Suprapubic skin (tissue), 4 donors: Measurements from ENCODE around the gene C21orf58. TPM values are rescaled to one million over a fixed set of nuclear protein-coding genes. Genes with fewer than 3 reads are reported as not detected.

Experiments
- DNase-seq, 2 donors: peaks; one replicate each; pipeline ENCODE4 v3.0.0-alpha.2; 2019; ENCODE audit warnings: low spot score in 2 of 2
- H3K27ac ChIP-seq: fragments of 200-600 bp; sonication (generic); one replicate; pipeline ENCODE4 v1.5.1; 2019
- H3K27me3 ChIP-seq: fragments of 200-600 bp; sonication (generic); one replicate; pipeline ENCODE4 v1.5.1; 2019
- H3K36me3 ChIP-seq: fragments of 200-600 bp; sonication (generic); one replicate; pipeline ENCODE4 v1.5.1; 2019
- H3K4me1 ChIP-seq: fragments of 200-600 bp; sonication (generic); one replicate; pipeline ENCODE4 v1.5.1; 2019
- H3K4me3 ChIP-seq: fragments of 200-600 bp; sonication (generic); one replicate; pipeline ENCODE4 v1.5.1; 2019; ENCODE audit warnings: mild to moderate bottlenecking
- H3K9me3 ChIP-seq: fragments of 200-600 bp; sonication (generic); one replicate; pipeline ENCODE4 v1.5.1; 2019
- CTCF ChIP-seq, 2 donors: fragments of 200-600 bp in 1 of 2; fragments of 450-650 bp in 1 of 2; sonication (generic) in 1 of 2; IDR thresholded peaks; one replicate each; pipeline ENCODE4 v1.5.1; 2016 to 2019; ENCODE audit warnings: antibody characterized with exemption in 2 of 2, mild to moderate bottlenecking in 1 of 2, moderate library complexity in 1 of 2
- EP300 ChIP-seq: sonication (generic); formaldehyde crosslinking; IDR thresholded peaks from one replicate; pipeline ENCODE4 v1.6.1; 2017; ENCODE audit warnings: antibody characterized with exemption
- POLR2A ChIP-seq, 2 donors: fragments of 450-650 bp; IDR thresholded peaks; one replicate each; pipeline ENCODE4 v1.6.1; 2017; ENCODE audit warnings: antibody characterized with exemption in 2 of 2, mild to moderate bottlenecking in 2 of 2, moderate library complexity in 2 of 2
- POLR2AphosphoS5 ChIP-seq, 3 donors: sonication (generic); formaldehyde crosslinking; IDR thresholded peaks; one replicate each; pipeline ENCODE4 v1.6.1; 2017; ENCODE audit warnings: antibody characterized with exemption in 3 of 3
- WGBS: methylation state at CpG from one replicate; pipeline ENCODE4 v1.1.5; 2018; 5-methylcytosine and 5-hydroxymethylcytosine counted together
- total RNA-seq, 4 donors: library from RNA; depleted of rRNA; stranded (reverse); fragments of >200 nt; gene quantifications; one replicate each; pipeline ENCODE4 v1.1.0, GENCODE V29; 2016

C21orf58 gene
- total RNA-seq, 4 donors from 2014 or later: 0.73 to 9.7 (median 3.5) TPM

GRCh38 chr21:46349134-46349760, 25.6 kb upstream of the C21orf58 start:
- H3K36me3 ChIP-seq: peaks cover 97% of the 10 kb centered on the region
- TF ChIP-seq POLR2A (IDR thresholded peaks at IDR 0.05) (no peak), CTCF (IDR thresholded peaks at IDR 0.05) (no peak), POLR2AphosphoS5 (IDR thresholded peaks at IDR 0.05) (no peak)

GRCh38 chr21:46347791-46348381, 24.2 kb upstream of the C21orf58 start:
- Histone ChIP-seq H3K4me3 (no peak overlapping the region), H3K27me3 (no peaks in the 10 kb centered on the region), H3K36me3 (peaks cover 87% of the 10 kb centered on the region), H3K9me3 (no peaks in the 10 kb centered on the region), H3K4me1 (no peaks in the 10 kb centered on the region), H3K27ac (no peak overlapping the region)
- WGBS: 86% methylated on average over 7 of the region's 12 CpGs
- no peak for DNase-seq
- no peak for TF ChIP-seq EP300
- TF ChIP-seq POLR2AphosphoS5 (IDR thresholded peaks at IDR 0.05): no peak
- TF ChIP-seq CTCF (IDR thresholded peaks at IDR 0.05): no peak
- no peak for TF ChIP-seq POLR2A (IDR thresholded peaks at IDR 0.05)

More at GRCh38 chr21:46349134-46349760, 25.6 kb upstream of the C21orf58 start:
- no peaks in the 10 kb centered on the region for H3K9me3 ChIP-seq
- no peaks in the 10 kb centered on the region for H3K4me1 ChIP-seq
- 93% methylated on average over 17 of the region's 17 CpGs for WGBS
- no peak overlapping the region for H3K4me3 ChIP-seq
- H3K27ac ChIP-seq: no peak overlapping the region
- DNase-seq: no peak
- no peaks in the 10 kb centered on the region for H3K27me3 ChIP-seq

- Histone ChIP-seq H3K9me3 (no peaks in the 10 kb centered on the region), H3K27ac (no peak overlapping the region), H3K4me3 (no peak overlapping the region), H3K4me1 (no peaks in the 10 kb centered on the region), H3K36me3 (peaks cover 80% of the 10 kb centered on the region), H3K27me3 (no peaks in the 10 kb centered on the region)
- DNase-seq: no peak
- WGBS: 82% methylated on average over 10 of the region's 10 CpGs
- no peak for TF ChIP-seq EP300
- no peak for TF ChIP-seq POLR2AphosphoS5 (IDR thresholded peaks at IDR 0.05)
- no peak for TF ChIP-seq CTCF (IDR thresholded peaks at IDR 0.05)
- no peak for TF ChIP-seq POLR2A (IDR thresholded peaks at IDR 0.05)
Measured at GRCh38 chr21:46347203-46347550, 23.5 kb upstream of the C21orf58 start.

GRCh38 chr21:46346296-46347202, 22.9 kb upstream of the C21orf58 start:
- Histone ChIP-seq H3K4me1 (no peaks in the 10 kb centered on the region), H3K9me3 (no peaks in the 10 kb centered on the region), H3K27ac (no peak overlapping the region), H3K36me3 (peaks cover 78% of the 10 kb centered on the region), H3K4me3 (no peak overlapping the region), H3K27me3 (no peaks in the 10 kb centered on the region)
- no peak for DNase-seq
- no peak for TF ChIP-seq CTCF (IDR thresholded peaks at IDR 0.05)
- no peak for TF ChIP-seq POLR2AphosphoS5 (IDR thresholded peaks at IDR 0.05)
- no peak for TF ChIP-seq POLR2A (IDR thresholded peaks at IDR 0.05)
- no peak for TF ChIP-seq EP300
- 90% methylated on average over 34 of the region's 34 CpGs for WGBS

- Histone ChIP-seq H3K9me3 (no peaks in the 10 kb centered on the region), H3K27ac (no peak overlapping the region), H3K4me1 (no peaks in the 10 kb centered on the region), H3K36me3 (peaks cover 71% of the 10 kb centered on the region), H3K4me3 (no peak overlapping the region), H3K27me3 (no peaks in the 10 kb centered on the region)
- no peak for TF ChIP-seq EP300
- no peak for TF ChIP-seq CTCF (IDR thresholded peaks at IDR 0.05)
- no peak for TF ChIP-seq POLR2A (IDR thresholded peaks at IDR 0.05)
- no peak for TF ChIP-seq POLR2AphosphoS5 (IDR thresholded peaks at IDR 0.05)
- DNase-seq: no peak
- 89% methylated on average over 14 of the region's 14 CpGs for WGBS
Measured at GRCh38 chr21:46345861-46346260, 22.2 kb upstream of the C21orf58 start.
